LHCN-M2 (cell line): ENCODE results near the gene OSBPL6. TPM values are rescaled to one million over a fixed set of nuclear protein-coding genes. Genes with fewer than 3 reads are reported as not detected.
A peak's percentile ranks its signal among the peaks of the same experiment; 100 is the strongest.

Source experiments
- DNase-seq: peaks from one replicate; pipeline ENCODE4 v3.0.0-alpha.2; 2012; ENCODE audit warnings: low read depth
- total RNA-seq: library from RNA; depleted of rRNA; stranded (reverse); fragments of >200 nt; gene quantifications from 2 replicates; pipeline ENCODE4 v1.2.3, GENCODE V29; 2014; rRNA removed

The OSBPL6 gene
- total RNA-seq, 1 experiment from 2014 or later: 18.1 TPM

DNA sequence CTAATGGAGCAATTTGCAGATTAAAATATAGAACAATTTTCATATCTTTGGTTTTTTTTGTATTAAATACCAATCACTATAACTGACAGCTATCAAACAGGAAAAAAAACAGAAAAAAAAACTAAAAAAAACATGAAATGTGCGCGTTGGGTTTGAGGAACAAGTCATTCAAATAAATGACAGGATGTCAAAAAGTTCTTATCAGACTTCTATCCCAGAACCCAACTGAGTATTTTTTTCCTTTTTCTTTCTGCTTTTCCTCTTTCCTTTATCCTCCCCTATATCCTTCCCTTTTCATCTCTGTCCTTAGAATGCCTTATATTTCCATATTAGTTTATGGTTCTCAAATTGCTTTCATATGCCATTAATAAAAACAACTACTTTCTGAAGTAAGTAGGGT is 242.3 kb downstream of the OSBPL6 start:
- DNase-seq: no peak

GRCh38 chr2:178441426-178441825 is 247.1 kb downstream of the OSBPL6 start:
- no peak for DNase-seq

GRCh38 chr2:178448968-178449661 is 254.8 kb downstream of the OSBPL6 start:
- no peak for DNase-seq

DNA sequence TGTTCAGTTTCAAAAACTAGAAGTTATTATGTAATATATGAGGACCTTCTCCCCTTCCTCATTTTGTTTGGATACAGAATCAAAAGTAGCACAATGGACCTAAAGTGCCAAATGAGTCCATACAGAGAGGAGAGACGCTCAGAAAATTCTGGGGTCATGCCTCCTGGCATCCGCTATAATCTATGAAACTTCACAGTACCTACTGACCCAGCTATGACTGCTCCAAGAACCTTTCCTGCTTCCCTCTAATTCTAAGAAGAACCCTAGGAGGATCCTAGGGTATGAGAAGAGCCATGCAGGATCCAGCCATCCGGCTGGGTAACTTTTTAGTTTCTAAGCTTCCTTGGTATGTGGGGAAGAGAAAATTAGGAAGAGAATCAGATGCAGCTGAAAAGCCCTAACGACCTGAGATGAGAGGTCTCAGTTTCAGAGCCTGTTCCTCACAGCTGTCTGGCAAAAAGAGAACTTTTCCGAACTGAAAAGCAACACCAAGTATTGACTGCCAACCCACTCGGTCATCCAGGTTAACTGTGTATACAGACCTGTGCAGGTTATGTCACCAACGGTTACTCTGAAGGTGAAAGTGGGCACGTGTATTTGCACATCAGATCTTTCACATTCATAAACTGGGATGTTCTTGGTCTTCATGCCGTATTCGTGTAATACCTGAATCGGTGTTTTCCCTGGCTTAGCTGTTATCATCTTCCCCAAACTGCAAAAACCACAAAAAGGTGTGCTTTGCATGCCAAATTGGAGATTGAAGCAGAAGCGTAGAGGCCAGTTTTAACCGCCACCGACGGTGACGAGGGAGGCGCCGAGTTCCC is 255.6 kb downstream of the OSBPL6 start:
- DNase-seq: no peak

GRCh38 chr2:178450524-178450773 is 256.1 kb downstream of the OSBPL6 start:
- DNase-seq: peak; percentile 76

- DNase-seq: peak; percentile 96
Measured at GRCh38 chr2:178450774-178451525, 256.6 kb downstream of the OSBPL6 start, which contains the start of the genes PJVK and PRKRA. Gene PJVK (plus strand): TSS chr2:178451378. CDS start chr2:178453410, 2,032 bp downstream. Gene PRKRA (minus strand): TSS chr2:178451175. CDS start chr2:178451030, 145 bp downstream.

GRCh38 chr2:178452334-178452733 is 258.0 kb downstream of the OSBPL6 start:
- DNase-seq: no peak

Other genes with a start within 250 kb of the OSBPL6 start
- gene PDE11A, start 121.7 kb upstream of the OSBPL6 start, total RNA-seq: not detected in 2 replicates
- 20.3 and 22.0 TPM in 2 replicates for gene RBM45, start 82.1 kb upstream of the OSBPL6 start, total RNA-seq